ENCODE data around the gene CDHR3. TPM values are rescaled to one million over a fixed set of nuclear protein-coding genes. Genes with fewer than 3 reads are reported as not detected.

Gene CDHR3
- total RNA-seq, 1 donor from 2014 or later: 5.4 TPM

DNA sequence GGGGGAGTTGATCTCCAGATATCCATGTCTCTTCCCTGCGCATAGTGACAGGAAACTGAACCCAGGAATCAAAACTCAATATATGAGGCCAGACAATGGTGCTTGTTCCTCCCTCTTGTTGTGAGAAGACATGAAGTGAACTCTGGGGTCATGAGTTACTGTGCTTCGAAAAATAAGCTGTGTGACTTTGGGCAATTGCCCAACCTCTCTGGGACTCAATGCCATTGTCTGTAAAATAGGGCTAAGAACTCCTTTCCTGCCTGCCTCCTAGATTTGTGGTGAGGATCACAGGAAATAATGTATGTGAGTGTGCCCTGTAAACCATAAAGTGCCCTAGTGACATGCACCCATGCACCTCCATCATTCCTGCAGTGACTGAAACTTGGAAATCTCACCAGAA, 100.6 kb downstream of the CDHR3 start:
- TF ChIP-seq, protein P1, sequence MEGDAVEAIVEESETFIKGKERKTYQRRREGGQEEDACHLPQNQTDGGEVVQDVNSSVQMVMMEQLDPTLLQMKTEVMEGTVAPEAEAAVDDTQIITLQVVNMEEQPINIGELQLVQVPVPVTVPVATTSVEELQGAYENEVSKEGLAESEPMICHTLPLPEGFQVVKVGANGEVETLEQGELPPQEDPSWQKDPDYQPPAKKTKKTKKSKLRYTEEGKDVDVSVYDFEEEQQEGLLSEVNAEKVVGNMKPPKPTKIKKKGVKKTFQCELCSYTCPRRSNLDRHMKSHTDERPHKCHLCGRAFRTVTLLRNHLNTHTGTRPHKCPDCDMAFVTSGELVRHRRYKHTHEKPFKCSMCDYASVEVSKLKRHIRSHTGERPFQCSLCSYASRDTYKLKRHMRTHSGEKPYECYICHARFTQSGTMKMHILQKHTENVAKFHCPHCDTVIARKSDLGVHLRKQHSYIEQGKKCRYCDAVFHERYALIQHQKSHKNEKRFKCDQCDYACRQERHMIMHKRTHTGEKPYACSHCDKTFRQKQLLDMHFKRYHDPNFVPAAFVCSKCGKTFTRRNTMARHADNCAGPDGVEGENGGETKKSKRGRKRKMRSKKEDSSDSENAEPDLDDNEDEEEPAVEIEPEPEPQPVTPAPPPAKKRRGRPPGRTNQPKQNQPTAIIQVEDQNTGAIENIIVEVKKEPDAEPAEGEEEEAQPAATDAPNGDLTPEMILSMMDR (conservative IDR thresholded peaks at IDR 0.05): no peak
- Mint-ChIP-seq H3K9me3 (no peaks in the 10 kb centered on the region), H3K27me3 (ENCODE audit: low read depth) (no peaks in the 10 kb centered on the region), H3K4me3 (no peak overlapping the region), H3K4me1 (peaks cover 50% of the 10 kb centered on the region), H3K36me3 (ENCODE audit: low read depth) (no peaks in the 10 kb centered on the region), H3K27ac (ENCODE audit: unreplicated experiment) (peak overlapping the region; percentile 19)
- no peak for DNase-seq (ENCODE audit: low read depth, low spot score)

DNA sequence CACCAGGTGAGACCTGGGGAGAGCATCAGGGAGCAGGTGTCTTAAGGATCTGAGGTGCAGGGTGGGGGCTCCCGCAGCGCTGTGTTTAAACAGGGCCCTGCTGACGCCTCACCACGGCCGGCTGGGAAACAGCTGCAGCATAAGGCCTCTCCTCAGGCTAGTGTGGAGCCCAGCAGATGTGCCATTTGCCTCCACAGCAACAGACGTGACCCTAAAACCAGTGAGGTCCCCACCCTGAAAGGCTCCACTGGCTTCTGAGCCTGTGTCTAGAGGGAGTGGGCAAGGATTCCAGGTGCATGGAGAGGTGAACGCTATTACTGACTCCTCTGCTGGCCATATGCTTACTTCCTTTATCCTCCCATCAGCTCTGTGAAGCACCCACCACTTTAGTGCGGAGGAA, 101.3 kb downstream of the CDHR3 start:
- Mint-ChIP-seq H3K4me1 (peaks cover 44% of the 10 kb centered on the region), H3K27me3 (ENCODE audit: low read depth) (no peaks in the 10 kb centered on the region), H3K36me3 (ENCODE audit: low read depth) (no peaks in the 10 kb centered on the region), H3K9me3 (no peaks in the 10 kb centered on the region), H3K27ac (ENCODE audit: unreplicated experiment) (no peak overlapping the region), H3K4me3 (no peak overlapping the region)
- TF ChIP-seq, protein P1 (conservative IDR thresholded peaks at IDR 0.05): no peak
- no peak for DNase-seq (ENCODE audit: low read depth, low spot score)

DNA sequence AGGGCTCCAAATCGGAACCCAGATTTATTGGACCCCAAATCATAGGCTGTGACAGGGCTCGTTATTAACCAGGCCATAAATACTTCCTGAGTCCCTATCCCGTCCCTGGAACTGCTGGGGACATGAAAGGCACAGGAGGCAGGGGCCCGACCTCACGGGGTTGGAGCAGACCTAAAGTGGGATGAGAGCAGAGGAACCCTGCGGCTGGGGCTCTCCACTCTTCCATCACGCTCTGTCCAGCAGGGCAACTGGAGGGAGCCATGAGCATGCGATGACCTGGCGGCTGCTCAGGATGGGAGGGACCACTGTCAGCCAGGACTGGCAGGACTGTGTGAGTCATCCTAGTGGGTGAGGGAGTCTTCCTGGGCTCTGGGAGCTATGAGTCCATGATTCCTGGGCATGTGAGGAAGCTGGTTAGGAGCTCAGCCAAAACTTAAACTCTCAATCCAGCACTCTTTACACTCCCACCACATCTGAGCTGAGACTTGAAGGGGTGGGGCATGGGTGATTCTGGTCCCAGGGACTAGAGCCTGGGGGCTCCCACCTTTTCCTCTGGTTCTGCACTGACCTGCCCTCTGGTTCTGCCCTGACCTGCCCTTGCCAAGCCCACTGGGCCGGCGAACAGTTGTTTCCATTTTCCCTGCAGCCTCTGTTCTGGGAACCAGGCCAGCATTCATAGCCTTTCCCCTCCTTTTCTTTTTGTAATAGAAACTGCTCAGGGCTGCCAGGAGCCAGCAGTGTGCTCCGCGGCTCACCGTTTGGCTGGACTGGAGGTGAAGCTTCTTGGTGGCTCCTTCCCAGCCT, 101.9 kb downstream of the CDHR3 start:
- Mint-ChIP-seq H3K4me3 (no peak overlapping the region), H3K36me3 (ENCODE audit: low read depth) (no peaks in the 10 kb centered on the region), H3K4me1 (peaks cover 41% of the 10 kb centered on the region), H3K27ac (ENCODE audit: unreplicated experiment) (no peak overlapping the region), H3K27me3 (ENCODE audit: low read depth) (no peaks in the 10 kb centered on the region), H3K9me3 (no peaks in the 10 kb centered on the region)
- no peak for DNase-seq (ENCODE audit: low read depth, low spot score)
- TF ChIP-seq, protein P1 (conservative IDR thresholded peaks at IDR 0.05): no peak

DNA sequence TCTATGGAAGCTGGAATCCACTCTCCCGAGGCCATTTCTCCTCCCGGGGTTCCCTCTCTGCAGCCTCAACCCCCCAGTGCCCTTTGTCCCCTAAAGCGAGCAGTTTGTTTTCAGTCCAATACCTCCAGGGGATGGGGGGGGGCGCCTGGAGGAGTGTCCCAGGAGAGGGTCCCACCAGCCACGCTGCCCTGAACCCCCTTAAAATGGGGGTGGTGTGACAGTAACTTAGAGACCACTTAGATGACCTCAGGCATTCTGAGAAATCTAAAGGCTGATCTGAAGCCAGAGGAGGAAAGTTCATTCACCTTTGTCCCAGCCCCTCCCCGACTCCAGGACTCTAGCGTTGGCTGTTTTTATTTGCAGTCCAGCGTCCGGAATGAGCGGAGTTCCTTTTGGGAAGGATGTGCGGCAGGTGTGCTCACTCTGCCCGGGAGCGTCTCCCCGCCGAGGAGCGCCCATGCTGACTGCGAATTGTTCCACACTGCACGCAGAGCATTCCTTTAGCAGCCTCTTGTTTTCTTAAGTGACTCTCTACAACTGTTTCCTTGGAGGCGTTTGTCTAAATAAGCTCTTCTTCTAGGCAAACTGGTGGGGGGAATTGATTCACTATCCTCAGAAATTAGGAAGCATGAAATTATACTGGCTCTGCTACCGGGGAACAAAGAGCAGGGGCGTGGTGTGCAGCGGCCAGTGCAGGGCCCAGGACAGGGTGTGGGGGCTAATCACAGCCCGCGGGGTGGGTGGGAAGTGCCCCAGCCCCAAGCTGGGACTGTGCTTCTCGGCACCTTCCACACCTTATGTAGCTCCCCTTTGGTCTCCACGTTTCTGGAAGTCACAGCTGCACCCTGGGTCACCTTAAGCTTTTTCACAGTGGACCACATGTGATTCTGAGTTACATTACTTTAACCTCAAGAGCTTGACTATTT, 102.8 kb downstream of the CDHR3 start:
- TF ChIP-seq, protein P1 (conservative IDR thresholded peaks at IDR 0.05): no peak
- Mint-ChIP-seq H3K4me3 (no peak overlapping the region), H3K27ac (ENCODE audit: unreplicated experiment) (peak overlapping the region; percentile 3), H3K27me3 (ENCODE audit: low read depth) (no peaks in the 10 kb centered on the region), H3K36me3 (ENCODE audit: low read depth) (no peaks in the 10 kb centered on the region), H3K4me1 (peaks cover 41% of the 10 kb centered on the region), H3K9me3 (no peaks in the 10 kb centered on the region)
- no peak for DNase-seq (ENCODE audit: low read depth, low spot score)

DNA sequence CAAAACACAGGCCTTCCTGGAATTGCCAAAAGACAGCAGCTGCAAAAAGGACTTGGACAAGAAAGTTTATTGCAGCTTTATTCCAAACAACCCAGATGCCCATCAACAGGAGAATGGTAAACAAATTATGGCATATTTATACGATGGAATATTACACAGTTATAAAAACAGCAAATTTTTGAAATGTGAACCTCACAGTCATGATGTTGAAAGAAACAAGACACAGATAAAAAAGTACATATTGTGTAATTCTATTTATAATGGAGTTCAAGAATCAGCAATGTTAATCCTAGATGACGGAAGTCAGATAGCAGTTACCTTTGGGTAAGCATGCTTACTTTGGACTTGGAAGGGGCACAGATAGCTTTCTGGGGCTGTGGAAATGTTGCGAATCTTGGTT, 104.6 kb downstream of the CDHR3 start:
- Mint-ChIP-seq H3K4me3 (no peak overlapping the region), H3K36me3 (ENCODE audit: low read depth) (no peaks in the 10 kb centered on the region), H3K9me3 (no peaks in the 10 kb centered on the region), H3K4me1 (peaks cover 40% of the 10 kb centered on the region), H3K27ac (ENCODE audit: unreplicated experiment) (no peak overlapping the region), H3K27me3 (ENCODE audit: low read depth) (no peaks in the 10 kb centered on the region)
- TF ChIP-seq, protein P1 (conservative IDR thresholded peaks at IDR 0.05): no peak
- no peak for DNase-seq (ENCODE audit: low read depth, low spot score)

Data from neural crest cell (in vitro differentiated cells).